GM13977 (cell line): ENCODE measurements around the gene WRAP73.

Source experiments
- DNase-seq: peaks from one replicate; pipeline ENCODE4 v3.0.0; 2012; ENCODE audit warnings: low spot score
- CTCF ChIP-seq: IDR thresholded peaks from 2 replicates; pipeline ENCODE4 v1.5.1; 2012; ENCODE audit warnings: mild to moderate bottlenecking, control low read depth; ENCODE audit not compliant: insufficient read depth; ENCODE audit errors: extremely low read depth, missing control alignments
- in situ Hi-C: fragments of 300-500 bp; cut with MboI; formaldehyde crosslinking; loops from one replicate; pipeline ENCODE4 v1.12.0; 2022; ENCODE audit warnings: low sequenced_read_pairs, low pct_unique_long_range_greater_than_20kb, mixed read lengths, inconsistent platforms; ENCODE audit not compliant: unreplicated experiment

Gene WRAP73

GRCh38 chr1:3688356-3689137, 38.6 kb upstream of the WRAP73 start:
- in situ Hi-C loops: no loop called here
- no peak for TF ChIP-seq CTCF
- no peak for DNase-seq

GRCh38 chr1:3687504-3687903, 37.6 kb upstream of the WRAP73 start:
- in situ Hi-C loops: no loop called here
- no peak for TF ChIP-seq CTCF
- no peak for DNase-seq

- in situ Hi-C loops: no loop called here
- no peak for DNase-seq
- TF ChIP-seq CTCF: no peak
Observed at GRCh38 chr1:3685906-3686305, 36.0 kb upstream of the WRAP73 start.

- in situ Hi-C loops: no loop called here
- TF ChIP-seq CTCF: no peak
- DNase-seq: no peak
Observed at GRCh38 chr1:3685222-3685621, 35.3 kb upstream of the WRAP73 start.

GRCh38 chr1:3683992-3684391, 34.1 kb upstream of the WRAP73 start:
- no peak for DNase-seq
- in situ Hi-C loops: no loop called here
- no peak for TF ChIP-seq CTCF

- DNase-seq: no peak
- in situ Hi-C loops: no loop called here
- no peak for TF ChIP-seq CTCF
Observed at GRCh38 chr1:3683197-3683596, 33.3 kb upstream of the WRAP73 start.
